GM18526 (cell line): Measurements from ENCODE around the gene PRKCZ.

ENCODE experiments used
- POLR2A ChIP-seq: IDR thresholded peaks from 3 replicates; pipeline ENCODE4 v1.6.1; 2011; ENCODE audit not compliant: insufficient read length; ENCODE audit errors: extremely low read depth

PRKCZ gene

DNA sequence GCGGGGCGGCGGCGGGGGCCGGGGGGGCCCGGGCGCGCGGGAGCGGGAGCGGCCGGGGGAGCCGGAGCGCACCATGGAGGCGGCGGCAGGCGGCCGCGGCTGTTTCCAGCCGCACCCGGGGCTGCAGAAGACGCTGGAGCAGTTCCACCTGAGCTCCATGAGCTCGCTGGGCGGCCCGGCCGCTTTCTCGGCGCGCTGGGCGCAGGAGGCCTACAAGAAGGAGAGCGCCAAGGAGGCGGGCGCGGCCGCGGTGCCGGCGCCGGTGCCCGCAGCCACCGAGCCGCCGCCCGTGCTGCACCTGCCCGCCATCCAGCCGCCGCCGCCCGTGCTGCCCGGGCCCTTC is 178.5 kb downstream of the PRKCZ start:
- TF ChIP-seq POLR2A = no peak

DNA sequence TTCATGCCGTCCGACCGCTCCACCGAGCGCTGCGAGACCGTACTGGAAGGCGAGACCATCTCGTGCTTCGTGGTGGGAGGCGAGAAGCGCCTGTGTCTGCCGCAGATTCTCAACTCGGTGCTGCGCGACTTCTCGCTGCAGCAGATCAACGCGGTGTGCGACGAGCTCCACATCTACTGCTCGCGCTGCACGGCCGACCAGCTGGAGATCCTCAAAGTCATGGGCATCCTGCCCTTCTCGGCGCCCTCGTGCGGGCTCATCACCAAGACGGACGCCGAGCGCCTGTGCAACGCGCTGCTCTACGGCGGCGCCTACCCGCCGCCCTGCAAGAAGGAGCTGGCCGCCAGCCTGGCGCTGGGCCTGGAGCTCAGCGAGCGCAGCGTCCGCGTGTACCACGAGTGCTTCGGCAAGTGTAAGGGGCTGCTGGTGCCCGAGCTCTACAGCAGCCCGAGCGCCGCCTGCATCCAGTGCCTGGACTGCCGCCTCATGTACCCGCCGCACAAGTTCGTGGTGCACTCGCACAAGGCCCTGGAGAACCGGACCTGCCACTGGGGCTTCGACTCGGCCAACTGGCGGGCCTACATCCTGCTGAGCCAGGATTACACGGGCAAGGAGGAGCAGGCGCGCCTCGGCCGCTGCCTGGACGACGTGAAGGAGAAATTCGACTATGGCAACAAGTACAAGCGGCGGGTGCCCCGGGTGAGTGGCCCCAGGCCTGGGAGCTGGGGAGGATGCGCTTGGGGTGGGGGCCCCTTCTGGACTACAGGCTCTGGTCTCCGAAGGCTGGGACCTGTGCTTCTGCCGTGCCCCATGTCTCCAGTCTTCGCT is 179.0 kb downstream of the PRKCZ start:
- TF ChIP-seq POLR2A = no peak

DNA sequence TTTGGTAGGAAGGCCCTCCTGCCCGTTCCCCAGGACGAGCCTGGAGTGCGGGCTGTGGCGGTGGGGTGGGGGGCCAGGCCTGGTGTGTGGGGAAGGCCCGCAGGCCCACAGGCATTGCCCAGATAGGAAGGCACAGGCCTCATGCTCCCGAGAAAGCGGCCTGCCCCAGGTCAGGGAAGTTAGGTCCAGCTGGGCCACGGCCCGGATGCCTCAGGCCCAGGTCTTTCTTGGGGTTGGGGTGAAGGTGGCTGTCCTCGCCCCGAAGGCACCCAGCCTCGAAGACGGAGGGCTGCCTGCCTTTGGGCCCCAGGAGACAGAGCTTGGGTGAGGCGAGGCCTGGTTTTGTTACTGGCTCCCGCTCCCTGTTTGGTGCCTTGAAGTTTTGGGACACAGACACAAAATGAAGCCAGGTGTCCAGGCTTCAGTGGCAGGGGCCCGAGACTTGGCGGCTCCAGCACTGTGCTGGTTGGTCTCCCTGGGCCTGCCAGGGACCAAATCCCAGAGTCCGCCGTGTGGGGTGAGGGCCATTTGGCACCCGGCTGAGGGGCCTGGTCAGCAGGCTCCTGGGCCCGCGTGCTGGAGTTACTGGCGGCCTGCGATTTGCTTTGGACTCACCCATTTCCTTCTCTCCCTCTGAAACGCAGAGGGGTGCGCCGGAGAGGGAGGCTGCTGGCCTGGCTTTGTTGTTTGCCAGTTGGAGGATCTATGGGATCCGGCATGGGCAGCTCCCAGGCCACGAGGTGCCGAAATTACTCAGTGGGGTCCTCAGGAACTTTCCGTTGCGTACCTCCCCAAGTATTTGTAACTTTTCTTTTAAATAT is 179.9 kb downstream of the PRKCZ start:
- no peak for TF ChIP-seq POLR2A

DNA sequence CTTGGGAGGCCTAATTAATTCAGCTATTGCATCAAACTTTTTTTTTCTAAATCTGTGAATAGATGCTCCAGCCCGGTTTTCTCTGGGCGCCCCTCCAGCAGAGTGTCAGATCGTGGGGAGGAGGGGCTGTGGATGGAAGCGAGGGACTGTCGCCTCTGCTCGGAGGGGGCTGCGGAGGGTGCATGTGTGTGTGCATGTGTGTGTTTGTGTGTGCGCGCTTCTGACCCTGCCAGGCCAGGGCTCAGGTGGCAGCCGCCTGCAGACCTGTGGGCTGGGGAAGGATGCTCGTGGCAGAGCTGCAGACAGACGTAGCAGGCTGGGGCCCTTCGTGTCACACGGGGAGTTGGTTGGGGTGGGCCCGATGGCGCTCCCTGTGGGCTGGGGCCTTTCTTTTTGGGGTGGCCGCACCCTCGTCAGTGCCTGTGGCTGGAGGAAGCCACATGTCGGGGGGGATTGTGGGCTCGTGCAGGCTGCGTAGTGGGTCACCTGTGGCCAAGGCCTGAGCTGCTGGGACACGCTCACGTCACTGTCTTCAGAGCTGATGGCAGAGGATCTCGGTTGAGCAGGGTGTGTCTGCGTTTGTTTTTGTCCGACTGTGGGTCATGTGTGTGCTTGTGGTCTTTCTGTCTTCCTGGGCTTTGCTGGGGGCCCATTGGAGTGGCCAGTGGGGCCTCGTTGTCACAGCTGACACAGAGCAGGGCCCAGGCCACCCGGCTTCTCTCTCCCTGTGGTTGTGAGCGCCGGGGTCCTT is 180.7 kb downstream of the PRKCZ start:
- no peak for TF ChIP-seq POLR2A

DNA sequence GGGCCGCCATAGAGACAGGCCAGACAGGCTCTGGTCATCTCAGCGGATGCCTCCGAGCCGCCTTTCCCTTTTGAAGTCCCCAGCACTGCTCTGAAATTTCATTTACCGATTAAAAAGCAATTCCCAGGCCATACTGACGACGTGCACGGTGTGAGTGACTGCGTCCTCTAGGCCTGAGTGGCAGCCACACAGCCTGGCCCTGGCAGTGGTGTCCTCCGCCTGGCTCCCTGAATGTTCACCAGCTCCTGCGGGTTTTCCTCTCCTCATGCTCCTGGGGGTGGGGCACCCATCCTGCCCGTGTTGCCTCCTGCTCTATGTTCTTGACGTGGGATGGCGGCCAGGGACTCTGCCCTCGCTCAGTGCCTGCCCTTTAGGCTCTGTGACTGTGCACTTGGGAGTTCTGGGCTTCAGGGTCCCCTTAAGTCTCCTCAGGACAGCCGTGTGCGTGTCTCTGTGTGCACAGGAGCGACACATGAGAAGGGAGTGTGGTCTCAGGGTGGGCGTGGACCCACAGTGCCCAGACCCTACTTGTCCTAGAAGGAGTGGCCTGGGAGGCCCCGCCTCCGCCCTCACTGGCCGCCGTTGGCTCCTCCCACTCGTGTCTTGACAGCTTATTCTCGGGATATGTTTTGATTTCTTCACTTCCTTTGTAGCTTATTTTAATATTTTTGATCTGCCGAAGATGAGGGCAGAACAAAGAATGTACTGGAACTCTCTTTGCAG is 181.5 kb downstream of the PRKCZ start:
- TF ChIP-seq POLR2A = no peak

DNA sequence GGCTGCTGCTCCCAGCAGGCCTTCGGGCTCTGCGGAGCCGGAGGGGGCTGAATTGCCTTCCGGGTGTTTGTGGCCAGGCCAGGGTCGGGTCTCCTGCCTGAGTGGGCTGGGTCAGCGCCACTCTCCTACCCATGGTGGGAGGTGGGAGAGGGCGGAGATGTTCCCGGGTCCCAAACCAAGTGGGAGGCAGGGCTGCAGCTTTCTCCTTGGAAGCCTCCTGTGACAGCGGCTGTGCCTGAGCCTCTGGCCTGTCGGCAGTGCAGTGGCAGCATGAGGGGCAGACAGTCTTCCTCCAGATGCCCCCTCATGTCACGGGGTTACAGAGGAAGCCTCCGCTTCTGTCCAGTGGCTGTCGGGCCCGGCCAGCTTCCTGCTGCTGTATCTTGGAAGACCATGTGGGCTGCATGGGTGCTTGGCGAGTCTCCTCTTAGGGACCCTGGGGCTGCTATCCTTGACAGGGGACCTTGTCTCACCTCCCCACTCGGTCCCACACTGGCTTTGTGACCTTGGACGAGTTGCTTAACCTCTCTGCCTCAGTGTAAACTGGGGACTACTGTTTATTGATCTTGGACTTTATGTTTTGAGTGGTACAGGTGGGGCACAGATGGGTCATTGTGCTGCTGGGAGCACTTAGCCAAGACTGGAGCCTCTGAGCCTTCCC is 182.2 kb downstream of the PRKCZ start:
- TF ChIP-seq POLR2A = no peak

DNA sequence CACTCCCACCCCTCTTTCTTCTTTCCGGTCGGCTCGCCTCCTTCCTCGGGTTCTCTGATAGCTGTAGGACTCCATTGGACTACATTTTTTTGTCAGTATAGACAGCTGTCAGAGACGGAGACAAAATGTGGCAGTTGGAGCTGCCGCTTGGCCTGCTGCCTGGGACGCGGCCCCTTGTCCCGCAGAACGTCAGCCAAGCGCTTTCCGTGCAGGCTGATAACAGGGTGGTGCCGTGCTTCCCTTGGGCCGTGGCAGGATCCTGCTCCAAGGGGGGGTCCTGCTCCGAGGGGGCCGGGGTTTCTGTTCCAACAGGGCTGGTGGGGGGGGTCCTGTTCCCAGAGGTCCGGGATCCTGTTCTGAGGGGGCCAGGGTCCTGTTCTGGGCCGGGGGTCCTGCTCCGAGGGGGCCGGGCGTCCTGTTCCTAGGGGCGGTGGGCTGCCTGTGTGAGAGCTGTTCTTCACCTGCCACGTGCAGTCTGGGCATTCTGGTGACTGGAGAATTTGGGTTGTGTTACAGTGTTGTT is 182.8 kb downstream of the PRKCZ start:
- TF ChIP-seq POLR2A = no peak

DNA sequence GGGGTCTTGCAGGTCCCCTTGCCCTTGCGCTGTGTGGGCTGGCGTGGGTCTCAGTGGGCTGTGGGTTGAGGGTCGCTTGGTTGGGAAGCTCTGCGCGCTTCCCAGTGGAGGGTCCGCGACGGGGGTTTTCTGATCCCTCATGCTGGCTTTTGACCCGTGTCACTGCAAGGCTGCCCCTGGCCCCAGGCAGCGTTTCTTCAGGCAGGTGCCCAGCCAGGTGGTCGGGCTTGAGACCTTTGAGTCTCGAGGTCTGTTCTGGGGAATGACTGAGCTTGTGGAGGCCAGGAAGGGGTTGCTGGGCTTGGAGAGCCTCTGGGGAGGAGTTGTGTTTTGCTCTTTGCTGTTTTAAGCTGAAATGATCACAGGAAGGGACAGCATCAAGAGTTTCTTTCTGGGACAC is 183.3 kb downstream of the PRKCZ start:
- no peak for TF ChIP-seq POLR2A

DNA sequence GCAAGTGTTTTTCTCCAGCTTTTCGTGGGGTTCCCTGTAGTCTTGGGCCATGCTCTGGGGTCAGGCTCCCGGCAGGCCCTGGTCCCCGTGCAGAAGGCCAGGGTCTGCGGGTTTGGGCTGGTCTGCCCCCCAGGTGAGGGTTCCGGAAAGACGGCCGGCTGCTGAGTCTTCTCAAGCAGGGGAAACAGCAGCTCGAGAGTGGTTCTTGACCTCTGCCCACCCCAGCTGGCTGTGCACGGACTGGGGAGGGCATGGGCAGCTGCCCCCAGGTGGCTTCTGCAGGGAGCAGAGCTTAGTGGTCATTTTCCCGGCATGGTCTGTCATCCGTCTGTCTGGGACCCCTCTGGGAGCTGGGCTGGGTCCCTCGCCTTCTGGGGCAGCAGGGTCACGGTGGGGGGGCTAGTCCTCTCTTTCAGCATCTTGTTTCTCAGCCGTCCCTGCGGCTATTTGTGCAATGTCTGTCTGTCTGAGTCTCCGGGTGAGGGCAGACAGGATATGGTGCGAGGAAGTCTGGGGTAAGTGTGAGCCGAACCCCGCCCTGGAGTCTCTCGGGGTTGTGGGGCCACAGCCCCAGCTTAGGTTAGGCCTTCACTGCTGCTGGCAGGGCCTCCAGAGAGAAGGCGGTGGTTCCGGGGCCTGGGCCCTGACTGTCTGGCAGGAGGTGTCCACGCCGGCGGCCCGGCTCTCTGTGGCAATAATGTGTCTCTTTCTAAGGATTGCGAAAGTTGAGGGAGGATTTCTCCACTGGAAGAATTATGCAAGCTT is 184.0 kb downstream of the PRKCZ start:
- no peak for TF ChIP-seq POLR2A

DNA sequence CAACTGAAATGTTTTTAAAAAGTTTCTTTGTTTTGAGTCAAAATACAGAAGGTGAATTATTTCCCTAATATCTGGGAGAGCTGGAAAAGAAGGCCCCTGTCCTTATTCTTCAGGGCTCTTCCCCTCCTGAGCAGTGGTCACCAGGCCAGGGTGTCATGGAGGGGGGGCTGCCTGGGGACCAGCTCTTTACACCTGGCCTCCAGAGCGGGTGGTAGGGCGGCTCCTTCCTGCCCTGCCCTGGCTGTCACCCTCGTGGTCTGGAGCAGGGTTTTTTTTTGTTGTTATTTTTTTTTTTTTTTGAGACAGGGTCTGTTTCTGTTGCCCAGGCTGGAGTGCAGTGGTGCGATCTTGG is 184.5 kb downstream of the PRKCZ start:
- TF ChIP-seq POLR2A = no peak
